ENCODE measurements around the gene ADGRG4. TPM values are rescaled to one million over a fixed set of nuclear protein-coding genes. Genes with fewer than 3 reads are reported as not detected.

The ADGRG4 gene
- polyA plus RNA-seq, 1 of the 3 experiments (the other 2 are of a cell fraction) = not detected

DNA sequence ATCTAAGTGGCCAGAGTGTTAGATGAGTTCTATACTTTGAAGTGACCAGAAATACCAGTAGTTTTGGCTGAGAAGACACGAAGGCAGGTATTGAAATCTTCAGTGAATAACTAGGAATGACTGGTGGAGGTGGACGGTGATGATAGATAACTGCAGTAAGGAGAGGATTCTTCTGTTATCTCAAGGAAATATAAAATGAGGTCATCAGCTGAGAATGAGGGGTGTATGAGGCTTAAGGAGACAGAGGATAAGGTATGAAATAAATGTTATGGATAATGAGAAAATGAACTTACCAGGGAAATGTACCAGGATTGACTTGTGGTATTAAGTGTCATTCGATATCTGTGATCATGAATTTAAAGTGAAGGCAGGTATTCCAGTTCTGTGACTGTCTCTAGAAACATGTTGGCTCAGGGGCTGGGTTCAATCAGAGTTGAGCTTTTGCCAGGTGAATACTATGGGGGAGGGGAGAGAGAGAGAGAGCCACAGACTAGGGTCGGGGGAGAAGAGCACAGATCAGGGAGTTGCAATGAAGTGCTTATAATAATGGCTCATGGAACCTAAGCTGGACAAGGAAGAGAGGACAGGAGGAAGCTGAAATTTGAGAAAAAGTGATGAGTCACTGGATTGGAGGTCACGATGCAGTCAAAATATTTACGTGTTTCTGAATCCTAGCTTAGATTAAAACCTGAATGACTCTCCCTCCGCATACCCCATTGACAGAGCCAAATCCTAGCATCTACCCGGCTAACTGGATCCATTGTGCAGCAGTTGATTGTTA, 149.5 kb downstream of the ADGRG4 start:
- Histone ChIP-seq H3K4me1 (ENCODE audit: control insufficient read depth in 1 of 2, insufficient read depth in 2 of 2, low read depth in 1 of 2, low read length in 1 of 2) (no peaks in the 10 kb centered on the region; a peak in 1 of 4 replicates), H3K9me3 (no peaks in the 10 kb centered on the region), H3K4me2 (no peak overlapping the region), H3K4me3 (ENCODE audit: low read depth in 2 of 2, low read length in 1 of 2) (no peak overlapping the region), H2AFZ (ENCODE audit: low read depth) (no peak overlapping the region), H3K36me3 (replicated peaks in 1 of 2; ENCODE audit: control insufficient read depth in 1 of 2, insufficient read depth in 2 of 2, low read length in 1 of 2) (no peaks in the 10 kb centered on the region), H3F3A (replicated peaks; ENCODE audit: insufficient read depth) (no peaks in the 10 kb centered on the region), H3K79me2 (ENCODE audit: insufficient read depth) (no peaks in the 10 kb centered on the region), H3K9ac (no peak overlapping the region), H3K9me2 (no peaks in the 10 kb centered on the region), H3K27me3 (ENCODE audit: insufficient read depth) (no peaks in the 10 kb centered on the region), H3K27ac (ENCODE audit: low read depth in 2 of 2, low read length in 1 of 2) (no peak overlapping the region), H4K20me1 (ENCODE audit: insufficient read depth) (no peaks in the 10 kb centered on the region)
- TF ChIP-seq TEAD4 (IDR thresholded peaks at IDR 0.05; ENCODE audit: borderline replicate concordance, insufficient read depth) (no peak), EZH2phosphoT487 (IDR thresholded peaks at IDR 0.05; ENCODE audit: borderline replicate concordance, low read depth) (no peak), FOXM1 (IDR thresholded peaks at IDR 0.05; ENCODE audit: low read depth) (no peak), RAD21 (IDR thresholded peaks at IDR 0.05; ENCODE audit: low read length) (no peak), FOSL2 (IDR thresholded peaks at IDR 0.05; ENCODE audit: borderline replicate concordance, low read depth) (no peak), MXI1 (IDR thresholded peaks at IDR 0.05; ENCODE audit: low read depth, low read length) (no peak), RFX5 (IDR thresholded peaks at IDR 0.05; ENCODE audit: low read length) (no peak), CHD2 (IDR thresholded peaks at IDR 0.05; ENCODE audit: low read length, partially characterized antibody) (no peak), JUND (IDR thresholded peaks at IDR 0.05) (no peak), NFIC (IDR thresholded peaks at IDR 0.05; ENCODE audit: borderline replicate concordance) (no peak)
- TF ChIP-seq, protein P1, sequence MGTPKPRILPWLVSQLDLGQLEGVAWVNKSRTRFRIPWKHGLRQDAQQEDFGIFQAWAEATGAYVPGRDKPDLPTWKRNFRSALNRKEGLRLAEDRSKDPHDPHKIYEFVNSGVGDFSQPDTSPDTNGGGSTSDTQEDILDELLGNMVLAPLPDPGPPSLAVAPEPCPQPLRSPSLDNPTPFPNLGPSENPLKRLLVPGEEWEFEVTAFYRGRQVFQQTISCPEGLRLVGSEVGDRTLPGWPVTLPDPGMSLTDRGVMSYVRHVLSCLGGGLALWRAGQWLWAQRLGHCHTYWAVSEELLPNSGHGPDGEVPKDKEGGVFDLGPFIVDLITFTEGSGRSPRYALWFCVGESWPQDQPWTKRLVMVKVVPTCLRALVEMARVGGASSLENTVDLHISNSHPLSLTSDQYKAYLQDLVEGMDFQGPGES (IDR thresholded peaks at IDR 0.05; ENCODE audit: low read depth, low read length) = no peak
- TF ChIP-seq, protein P2, sequence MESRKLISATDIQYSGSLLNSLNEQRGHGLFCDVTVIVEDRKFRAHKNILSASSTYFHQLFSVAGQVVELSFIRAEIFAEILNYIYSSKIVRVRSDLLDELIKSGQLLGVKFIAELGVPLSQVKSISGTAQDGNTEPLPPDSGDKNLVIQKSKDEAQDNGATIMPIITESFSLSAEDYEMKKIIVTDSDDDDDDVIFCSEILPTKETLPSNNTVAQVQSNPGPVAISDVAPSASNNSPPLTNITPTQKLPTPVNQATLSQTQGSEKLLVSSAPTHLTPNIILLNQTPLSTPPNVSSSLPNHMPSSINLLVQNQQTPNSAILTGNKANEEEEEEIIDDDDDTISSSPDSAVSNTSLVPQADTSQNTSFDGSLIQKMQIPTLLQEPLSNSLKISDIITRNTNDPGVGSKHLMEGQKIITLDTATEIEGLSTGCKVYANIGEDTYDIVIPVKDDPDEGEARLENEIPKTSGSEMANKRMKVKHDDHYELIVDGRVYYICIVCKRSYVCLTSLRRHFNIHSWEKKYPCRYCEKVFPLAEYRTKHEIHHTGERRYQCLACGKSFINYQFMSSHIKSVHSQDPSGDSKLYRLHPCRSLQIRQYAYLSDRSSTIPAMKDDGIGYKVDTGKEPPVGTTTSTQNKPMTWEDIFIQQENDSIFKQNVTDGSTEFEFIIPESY (IDR thresholded peaks at IDR 0.05; ENCODE audit: borderline replicate concordance, low read depth) = no peak
- TF ChIP-seq, protein P3, sequence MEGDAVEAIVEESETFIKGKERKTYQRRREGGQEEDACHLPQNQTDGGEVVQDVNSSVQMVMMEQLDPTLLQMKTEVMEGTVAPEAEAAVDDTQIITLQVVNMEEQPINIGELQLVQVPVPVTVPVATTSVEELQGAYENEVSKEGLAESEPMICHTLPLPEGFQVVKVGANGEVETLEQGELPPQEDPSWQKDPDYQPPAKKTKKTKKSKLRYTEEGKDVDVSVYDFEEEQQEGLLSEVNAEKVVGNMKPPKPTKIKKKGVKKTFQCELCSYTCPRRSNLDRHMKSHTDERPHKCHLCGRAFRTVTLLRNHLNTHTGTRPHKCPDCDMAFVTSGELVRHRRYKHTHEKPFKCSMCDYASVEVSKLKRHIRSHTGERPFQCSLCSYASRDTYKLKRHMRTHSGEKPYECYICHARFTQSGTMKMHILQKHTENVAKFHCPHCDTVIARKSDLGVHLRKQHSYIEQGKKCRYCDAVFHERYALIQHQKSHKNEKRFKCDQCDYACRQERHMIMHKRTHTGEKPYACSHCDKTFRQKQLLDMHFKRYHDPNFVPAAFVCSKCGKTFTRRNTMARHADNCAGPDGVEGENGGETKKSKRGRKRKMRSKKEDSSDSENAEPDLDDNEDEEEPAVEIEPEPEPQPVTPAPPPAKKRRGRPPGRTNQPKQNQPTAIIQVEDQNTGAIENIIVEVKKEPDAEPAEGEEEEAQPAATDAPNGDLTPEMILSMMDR (IDR thresholded peaks at IDR 0.05) = no peak
- TF ChIP-seq, protein P4, sequence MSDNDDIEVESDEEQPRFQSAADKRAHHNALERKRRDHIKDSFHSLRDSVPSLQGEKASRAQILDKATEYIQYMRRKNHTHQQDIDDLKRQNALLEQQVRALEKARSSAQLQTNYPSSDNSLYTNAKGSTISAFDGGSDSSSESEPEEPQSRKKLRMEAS (IDR thresholded peaks at IDR 0.05; ENCODE audit: low read depth) = no peak
- TF ChIP-seq, protein P5, sequence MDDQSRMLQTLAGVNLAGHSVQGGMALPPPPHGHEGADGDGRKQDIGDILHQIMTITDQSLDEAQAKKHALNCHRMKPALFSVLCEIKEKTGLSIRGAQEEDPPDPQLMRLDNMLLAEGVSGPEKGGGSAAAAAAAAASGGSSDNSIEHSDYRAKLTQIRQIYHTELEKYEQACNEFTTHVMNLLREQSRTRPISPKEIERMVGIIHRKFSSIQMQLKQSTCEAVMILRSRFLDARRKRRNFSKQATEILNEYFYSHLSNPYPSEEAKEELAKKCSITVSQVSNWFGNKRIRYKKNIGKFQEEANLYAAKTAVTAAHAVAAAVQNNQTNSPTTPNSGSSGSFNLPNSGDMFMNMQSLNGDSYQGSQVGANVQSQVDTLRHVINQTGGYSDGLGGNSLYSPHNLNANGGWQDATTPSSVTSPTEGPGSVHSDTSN (IDR thresholded peaks at IDR 0.05) = no peak
- no peak for DNase-seq
- POLR2A ChIA-PET = no interaction called here
- CTCF ChIA-PET = no interaction called here
- WGBS (ENCODE audit: low lambda C conversion rate) = 39% methylated on average over 8 of the region's 8 CpGs

Measured in SK-N-SH (cell line).